ENCODE results near the gene CD160.
"Not testable (repeated sequence)": the region's sequence is repeated elsewhere in the genome, so short reads cannot be mapped to it uniquely, and the experiment has no call there.

The CD160 gene

DNA sequence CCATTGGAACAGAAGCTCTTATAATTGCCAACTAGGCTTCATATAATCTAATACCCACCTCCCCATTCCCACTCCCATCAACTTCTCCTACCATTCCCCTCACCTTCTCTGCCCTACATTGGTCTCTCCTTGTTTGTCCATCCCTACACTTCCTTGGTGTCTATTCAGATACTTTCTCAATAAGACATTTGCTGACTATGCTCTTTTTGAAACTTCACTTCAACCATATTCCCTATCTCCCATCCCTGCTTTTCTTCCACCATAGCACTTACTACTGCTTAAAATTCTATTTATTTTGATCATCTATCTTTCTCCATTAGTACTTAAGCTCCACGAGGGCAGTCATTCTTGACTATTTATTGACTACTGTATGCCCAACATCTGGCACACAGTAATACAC is 40.4 kb downstream of the CD160 start:
- no peak for DNase-seq

DNA sequence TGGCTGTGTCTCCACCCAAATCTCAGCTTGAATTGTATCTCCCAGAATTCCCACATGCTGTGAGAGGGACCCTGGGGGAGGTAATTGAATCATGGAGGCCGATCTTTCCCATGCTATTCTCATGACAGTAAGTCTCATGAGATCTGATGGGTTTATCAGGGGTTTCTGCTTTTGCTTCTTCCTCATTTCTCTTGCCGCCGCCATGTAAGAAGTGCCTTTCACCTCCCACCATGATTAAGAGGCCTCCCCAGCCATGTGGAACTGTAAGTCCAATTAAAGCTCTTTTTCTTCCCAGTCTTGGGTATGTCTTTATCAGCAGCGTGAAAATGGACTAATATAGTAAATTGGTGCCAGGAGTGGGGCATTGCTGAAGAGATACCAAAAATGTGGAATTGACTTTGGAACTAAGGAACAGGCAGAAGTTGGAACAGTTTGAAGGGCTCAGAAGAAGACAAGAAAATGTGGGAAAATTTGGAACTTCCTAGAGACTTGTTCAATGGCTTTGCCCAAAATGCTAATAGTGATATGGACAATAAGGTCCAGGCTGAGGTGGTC is 41.2 kb downstream of the CD160 start:
- DNase-seq: not testable (repeated sequence)

DNA sequence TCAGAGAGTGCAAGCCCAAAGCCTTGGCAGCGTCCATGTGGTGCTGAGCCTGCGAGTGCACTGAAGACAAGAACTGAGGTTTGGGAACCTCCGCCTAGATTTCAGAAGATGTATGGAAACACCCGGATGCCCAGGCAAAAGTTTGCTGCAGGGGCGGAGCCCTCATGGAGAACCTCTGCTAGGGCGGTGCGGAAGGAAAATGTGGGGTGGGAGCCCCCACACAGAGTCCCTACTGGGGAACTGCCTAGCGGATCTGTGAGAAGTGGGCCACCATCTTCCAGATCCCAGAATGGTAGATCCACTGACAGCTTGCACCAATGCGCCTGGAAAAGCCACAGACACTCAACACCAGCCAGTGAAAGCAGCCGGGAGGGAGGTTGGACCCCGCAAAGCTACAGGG is 42.2 kb downstream of the CD160 start:
- not testable (repeated sequence) for DNase-seq

DNA sequence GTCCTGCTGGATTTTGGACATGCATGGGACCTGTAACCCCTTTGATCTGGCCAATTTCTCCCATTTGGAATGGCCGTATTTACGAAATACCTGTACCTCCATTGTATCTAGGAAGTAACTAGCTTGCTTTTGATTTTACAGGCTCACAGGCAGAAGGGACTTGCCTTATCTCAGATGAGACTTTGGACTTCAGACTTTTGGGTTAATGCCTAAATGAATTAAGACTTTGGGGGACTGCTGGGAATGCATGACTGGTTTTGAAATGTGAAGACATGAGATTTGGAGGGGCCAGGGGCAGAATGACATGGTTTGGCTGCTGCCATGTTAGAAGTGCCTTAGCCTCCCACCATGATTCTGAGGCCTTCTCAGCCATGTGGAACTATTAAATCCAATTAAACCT is 42.7 kb downstream of the CD160 start:
- not testable (repeated sequence) for DNase-seq

DNA sequence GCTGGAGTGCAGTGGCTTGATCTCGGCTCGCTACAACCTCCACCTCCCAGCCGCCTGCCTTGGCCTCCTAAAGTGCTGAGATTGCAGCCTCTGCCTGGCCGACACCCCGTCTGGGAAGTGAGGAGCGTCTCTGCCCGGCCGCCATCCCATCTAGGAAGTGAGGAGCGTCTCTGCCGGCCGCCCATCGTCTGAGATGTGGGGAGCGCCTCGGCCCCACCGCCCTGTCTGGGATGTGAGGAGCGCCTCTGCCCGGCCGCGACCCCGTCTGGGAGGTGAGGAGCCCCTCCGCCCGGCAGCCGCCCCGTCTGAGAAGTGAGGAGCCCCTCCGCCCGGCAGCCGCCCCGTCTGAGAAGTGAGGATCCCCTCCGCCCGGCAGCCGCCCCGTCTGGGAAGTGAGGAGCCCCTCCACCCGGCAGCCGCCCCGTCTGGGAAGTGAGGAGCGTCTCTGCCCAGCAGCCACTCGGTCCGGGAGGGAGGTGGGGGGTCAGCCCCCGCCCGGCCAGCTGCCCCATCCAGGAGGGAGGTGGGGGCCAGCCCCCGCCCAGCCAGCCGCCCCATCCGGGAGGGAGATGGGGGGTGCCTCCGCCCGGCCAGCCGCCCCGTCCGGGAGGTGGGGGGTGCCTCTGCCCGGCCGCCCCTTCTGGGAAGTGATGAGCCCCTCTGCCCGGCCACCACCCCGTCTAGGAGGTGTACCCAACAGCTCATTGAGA is 45.1 kb downstream of the CD160 start:
- DNase-seq: not testable (repeated sequence)

DNA sequence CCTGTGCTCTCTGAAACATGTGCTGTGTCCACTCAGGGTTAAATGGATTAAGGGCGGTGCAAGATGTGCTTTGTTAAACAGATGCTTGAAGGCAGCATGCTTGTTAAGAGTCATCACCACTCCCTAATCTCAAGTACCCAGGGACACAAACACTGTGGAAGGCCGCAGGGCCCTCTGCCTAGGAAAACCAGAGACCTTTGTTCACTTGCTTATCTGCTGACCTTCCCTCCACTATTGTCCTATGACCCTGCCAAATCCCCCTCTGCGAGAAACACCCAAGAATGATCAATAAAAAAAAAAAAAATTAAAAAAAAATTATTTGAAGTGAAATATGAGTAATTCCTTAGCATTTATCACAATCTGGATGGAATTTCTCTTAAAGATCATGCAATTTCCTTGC is 45.8 kb downstream of the CD160 start:
- DNase-seq: not testable (repeated sequence)

DNA sequence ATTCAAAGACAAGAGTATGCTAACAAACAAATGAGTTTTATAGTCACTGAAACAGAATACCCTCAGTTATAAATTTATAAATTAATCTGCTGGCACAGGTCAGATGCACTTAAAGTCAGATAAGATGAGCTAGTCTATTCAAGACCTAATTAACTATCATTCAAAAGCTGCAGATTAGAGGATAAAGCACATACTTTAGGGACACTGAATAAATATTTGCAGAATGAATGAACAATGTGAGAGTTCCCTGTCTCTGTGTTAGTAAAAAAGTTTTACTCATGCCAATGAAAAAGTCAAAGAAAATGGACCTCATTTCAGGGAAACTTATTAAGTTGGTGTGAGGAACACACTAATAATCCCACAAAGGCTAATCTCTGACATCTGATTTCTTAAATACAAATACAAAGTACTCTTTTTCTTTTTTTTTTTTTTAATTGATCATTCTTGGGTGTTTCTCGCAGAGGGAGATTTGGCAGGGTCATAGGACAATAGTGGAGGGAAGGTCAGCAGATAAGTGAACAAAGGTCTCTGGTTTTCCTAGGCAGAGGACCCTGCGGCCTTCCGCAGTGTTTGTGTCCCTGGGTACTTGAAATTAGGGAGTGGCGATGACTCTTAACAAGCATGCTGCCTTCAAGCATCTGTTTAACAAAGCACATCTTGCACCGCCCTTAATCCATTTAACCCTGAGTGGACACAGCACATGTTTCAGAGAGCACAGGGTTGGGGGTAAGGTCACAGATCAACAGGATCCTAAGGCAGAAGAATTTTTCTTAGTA is 46.5 kb downstream of the CD160 start:
- not testable (repeated sequence) for DNase-seq

DNA sequence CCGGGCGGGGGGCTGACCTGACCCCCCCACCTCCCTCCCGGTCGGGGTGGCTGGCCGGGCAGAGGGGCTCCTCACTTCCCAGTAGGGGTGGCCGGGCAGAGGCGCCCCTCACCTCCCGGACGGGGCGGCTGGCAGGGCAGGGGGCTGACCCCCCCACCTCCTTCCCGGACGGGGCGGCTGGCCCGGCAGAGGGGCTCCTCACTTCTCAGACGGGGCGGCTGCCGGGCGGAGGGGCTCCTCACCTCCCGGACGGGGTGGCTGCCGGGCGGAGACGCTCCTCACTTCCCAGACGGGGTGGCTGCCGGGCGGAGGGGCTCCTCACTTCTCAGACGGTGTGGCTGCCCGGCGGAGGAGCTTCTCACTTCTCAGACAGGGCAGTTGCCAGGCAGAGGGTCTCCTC is 47.6 kb downstream of the CD160 start:
- not testable (repeated sequence) for DNase-seq

DNA sequence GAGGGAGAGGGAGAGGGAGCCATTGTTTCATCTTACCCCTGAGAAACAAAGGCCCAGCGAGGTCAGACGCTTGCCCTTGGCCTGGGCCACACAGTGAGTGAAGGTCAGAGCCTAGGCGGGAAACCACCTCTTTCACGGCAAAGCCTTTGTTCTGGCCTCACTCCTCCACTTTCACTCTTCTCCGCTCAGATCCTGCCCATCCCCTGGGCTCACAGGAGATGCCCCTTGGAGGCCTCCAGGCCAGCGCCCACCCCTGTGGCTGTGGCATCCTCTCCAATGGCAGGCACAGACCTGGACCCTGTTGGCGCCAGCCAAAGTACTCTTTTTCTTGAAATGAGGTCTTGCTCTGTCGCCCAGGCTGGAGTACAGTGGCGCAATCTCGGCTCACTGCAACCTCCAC is 48.7 kb downstream of the CD160 start:
- DNase-seq: not testable (repeated sequence)

DNA sequence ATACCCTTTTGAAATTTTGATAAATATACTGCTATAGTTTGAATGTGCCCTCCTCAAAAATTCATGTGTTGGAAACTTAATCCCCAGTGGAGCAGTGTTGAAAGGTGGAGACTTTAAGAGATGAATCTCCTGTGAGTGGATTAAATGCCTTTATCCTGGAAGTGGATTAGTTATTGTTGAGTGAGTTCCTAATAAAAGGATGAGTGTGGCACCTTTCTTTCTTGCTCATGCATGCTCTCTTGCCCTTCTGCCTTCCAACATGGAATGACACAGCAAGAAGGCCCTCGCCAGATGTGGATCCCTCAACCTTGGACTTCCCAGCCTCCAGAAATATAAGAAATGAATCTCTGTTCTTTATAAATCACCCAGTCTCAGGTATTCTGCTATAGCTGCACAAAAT is 51.8 kb downstream of the CD160 start:
- no peak for DNase-seq

DNA sequence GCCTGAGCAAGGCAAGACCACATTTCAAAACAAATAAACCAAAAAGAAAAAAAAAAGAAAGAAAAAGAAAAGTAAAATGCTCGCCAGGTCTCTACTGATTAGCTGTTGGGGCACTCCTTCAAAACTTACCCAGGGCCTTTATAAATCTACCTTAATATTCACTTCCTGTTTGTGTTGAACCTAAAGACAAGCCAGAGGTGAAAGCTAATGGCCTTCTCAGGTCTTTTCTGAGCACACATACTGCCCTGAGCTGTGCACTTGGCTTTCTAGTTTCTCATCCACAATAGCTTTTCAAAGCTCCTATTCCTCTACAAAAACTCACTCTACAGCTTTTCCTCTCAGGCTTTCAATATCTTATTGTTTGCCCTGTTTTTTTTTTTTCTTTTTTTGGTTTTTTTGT is 54.1 kb downstream of the CD160 start:
- no peak for DNase-seq

DNA sequence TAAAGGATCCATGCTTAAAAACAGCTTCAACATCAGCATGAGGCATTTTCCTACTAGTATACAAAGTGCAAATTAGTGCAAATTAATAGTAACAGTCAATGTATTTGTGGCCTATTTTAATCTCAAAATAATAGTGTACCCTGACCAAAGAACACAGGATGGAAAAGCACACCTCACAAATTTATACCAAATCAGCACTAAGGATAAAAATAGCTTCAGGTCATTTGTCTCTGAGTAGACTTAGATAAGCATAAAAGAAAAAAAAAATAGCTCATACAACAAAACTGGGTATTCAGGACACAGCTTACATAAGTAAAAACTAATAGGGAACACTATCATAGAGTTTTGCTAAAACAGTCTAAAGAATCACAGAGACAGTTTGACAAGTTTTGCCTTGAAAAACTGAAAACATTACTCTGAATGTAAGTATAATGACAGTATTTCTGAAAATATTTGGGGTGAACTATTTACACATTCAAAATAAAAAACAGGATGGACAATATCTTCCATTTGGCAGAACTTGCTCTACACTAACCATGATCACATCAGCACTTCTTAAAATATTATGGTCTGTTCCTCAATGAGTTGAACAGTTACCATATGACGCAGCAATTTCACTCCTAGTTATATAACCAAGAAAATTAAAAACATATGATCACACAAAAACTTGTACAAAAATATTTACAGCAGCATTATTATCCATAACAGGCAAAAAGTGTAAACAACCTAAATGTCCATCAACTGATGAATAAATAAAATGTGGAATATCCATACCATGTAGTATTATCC is 58.3 kb downstream of the CD160 start:
- DNase-seq: no peak

DNA sequence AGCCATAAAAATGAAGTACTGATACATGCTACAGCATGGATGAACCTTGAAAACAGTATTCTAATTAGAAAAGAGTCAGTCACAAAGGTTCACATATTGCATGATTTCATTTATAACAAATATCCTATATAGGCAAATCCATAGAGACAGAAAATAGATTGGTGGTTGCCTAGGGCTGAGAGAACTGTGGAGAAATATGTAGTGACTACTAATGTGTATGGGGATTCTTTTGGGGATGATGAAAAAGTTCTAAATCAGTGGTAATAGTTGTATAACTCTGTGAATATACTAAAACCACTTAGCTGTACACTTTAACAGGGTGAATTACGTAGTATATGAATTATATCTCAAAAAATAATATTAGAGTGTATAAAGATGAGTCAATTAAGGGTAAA is 58.8 kb downstream of the CD160 start:
- no peak for DNase-seq

DNA sequence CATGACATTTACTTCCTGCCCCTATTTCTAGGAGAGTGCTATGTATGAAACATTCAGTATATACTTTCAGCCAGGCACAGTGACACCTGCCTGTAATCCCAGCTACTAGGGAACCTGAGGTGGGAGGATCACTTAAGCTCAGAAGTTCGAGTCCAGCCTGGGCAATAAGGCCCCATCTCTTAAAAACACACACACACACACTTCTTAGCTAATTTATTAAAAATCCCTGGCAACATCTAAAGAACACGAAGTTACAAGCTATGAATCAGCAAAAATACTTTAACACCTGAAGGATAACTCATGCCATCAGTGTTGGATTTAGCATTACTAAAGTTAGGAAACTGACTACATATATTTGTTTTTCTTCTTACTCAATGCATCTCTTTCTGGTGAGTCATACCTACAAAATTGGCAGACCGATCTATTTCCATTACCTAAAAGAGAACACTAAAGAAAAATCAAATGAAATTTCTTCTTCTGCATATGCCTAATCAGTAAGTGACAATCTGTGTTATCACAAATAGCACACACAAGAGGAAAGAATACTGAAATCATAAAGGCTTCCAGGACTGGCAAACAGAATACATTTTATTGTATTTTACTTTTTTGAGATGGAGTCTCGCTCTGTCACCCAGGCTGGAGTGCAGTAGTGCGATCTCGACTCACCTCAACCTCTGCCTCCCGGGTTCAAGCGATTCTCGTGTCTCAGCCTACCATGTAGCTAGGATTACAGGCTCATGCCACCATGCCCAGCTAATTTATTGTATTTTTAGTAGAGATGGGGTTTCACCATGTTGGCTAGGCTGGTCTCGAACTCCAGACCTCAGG is 63.2 kb downstream of the CD160 start:
- DNase-seq: no peak

DNA sequence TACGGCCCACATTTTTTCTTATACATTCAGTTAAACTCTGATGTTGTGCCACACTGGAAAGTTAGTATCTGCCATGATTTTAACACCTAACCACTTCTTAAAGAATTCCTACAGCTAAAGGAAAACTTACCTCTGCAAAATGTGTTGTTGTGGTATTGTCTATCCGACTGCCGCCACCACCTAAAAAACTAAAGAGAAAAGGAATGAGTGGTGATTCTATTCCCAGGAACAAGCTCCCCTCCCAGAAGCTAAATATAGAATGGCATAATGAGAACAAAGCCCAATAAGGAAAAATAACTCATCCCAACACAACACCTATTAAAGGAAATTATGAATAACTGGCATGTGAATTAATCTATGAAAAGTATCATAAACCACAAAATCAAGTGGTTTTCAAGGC is 65.1 kb downstream of the CD160 start:
- DNase-seq: no peak

DNA sequence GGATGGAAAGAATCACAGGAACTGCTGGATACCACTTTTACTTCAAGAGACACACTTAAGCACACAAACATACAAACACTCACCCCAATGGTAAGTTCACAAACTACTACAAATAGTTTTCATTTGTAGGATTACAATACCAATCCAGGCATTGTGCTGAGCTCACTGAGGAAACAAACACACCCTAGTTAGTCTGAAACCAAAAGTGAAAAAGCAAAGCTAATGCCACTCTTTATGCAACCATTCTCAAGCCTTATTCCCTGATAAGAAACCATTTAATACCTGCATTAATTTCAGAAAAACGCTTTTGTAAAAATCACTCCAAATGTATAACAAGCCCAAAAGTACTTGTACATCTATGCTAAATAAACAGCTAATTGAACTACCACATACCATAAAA is 66.2 kb downstream of the CD160 start:
- DNase-seq: no peak

DNA sequence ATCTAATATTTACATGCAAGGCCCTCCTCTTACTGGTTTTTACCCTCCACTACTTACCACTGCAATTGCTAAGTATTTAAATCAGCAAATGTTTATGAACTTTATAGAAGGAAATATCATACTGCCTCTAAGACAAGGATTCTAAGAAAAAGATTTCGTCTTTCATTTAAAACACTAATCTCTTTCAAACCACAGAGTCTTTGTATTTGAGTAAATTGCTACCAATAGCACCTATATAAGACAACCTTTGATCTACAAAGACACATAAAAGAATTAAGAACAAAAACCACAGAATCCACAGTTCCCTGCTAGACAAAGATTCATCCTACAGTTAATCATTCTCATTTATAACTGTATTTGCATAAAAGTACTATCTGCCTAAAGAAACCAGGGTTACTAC is 67.0 kb downstream of the CD160 start:
- no peak for DNase-seq

DNA sequence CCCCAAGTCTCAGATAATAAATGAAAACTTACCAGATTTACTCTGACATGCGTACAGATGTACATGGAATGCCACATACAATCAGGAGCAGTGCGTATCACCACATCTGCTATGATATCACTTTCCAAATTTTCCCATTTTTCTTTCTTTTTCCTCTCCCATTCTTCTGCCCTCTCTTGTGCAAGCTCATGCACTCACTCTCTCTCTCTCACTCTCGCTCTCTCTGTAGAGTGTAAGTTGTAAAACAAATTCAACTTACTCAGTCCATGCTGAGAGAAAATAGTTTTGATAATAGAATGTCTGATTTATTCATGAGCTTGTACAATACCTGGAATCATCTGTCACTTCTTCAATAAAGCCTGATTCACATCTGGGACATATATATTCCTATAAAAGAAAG is 69.3 kb downstream of the CD160 start:
- DNase-seq: no peak

All from NCI-H2081 treated with DMSO at 0.1 percent for 48 hours (cell line).